ENCODE data around the gene TTC24. TPM values are rescaled to one million over a fixed set of nuclear protein-coding genes. Genes with fewer than 3 reads are reported as not detected.

TTC24 gene
- total RNA-seq: not detected

DNA sequence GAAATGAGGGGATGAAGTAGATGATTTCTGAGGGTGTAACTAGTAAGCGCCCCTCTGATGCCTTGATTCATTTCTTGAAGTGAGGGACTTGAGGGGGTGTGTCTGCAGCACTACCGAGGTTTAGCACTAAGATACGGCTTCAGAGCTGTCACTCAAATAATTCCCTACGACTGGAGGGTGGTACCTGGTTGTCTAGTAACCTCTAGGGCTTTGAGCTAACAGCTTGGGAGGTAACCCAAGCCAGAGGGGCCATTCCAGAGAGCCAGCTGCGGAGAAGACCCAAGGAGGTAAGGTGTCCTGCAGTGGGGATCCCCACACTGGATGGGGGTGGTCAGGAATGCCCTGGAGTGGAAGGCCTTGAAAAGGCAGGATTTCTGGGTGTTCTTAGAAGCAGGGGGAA is at the start of gene TTC24:
Gene TTC24, plus strand, starts transcription at position 252 of the 400 bp plus-strand sequence. CDS start 1,642 bp downstream, outside the sequence.
- ATAC-seq (ENCODE audit: low FRiP score): no peak
- DNase-seq (ENCODE audit: low spot score): no peak
- no peak for TF ChIP-seq CTCF (IDR thresholded peaks at IDR 0.05)

DNA sequence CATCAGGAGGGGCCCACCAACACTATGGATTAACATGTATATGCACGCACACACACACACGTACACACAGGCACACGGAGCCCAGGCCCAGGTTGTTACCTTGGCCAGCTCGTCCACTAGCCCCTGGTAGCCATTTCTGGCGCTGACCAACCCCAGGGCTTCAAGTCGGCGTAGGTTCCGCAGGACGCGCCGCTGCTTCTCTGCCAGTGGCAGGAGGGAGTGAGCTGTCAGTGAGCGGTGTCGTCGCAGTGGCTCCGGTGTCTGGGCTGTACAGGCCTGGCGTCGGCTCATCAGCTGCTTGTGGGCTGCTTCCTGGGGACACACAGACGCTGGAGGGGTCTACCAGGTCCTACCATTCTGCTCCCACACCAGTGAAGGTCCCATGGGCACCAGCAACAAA is 49.5 kb upstream of the TTC24 start:
- no peak for ATAC-seq (ENCODE audit: low FRiP score)
- TF ChIP-seq CTCF (IDR thresholded peaks at IDR 0.05): no peak
- no peak for DNase-seq (ENCODE audit: low spot score)

- no peak for DNase-seq (ENCODE audit: low spot score)
- ATAC-seq (ENCODE audit: low FRiP score): no peak
These were observed 47.1 kb upstream of the TTC24 start for GRCh38 chr1:156532374-156532773.

GRCh38 chr1:156533568-156534220 is 45.8 kb upstream of the TTC24 start:
- no peak for TF ChIP-seq CTCF (IDR thresholded peaks at IDR 0.05)
- ATAC-seq (ENCODE audit: low FRiP score) (no peak), DNase-seq (ENCODE audit: low spot score) (no peak)

More at GRCh38 chr1:156532374-156532773, 47.1 kb upstream of the TTC24 start:
- TF ChIP-seq CTCF (IDR thresholded peaks at IDR 0.05): no peak

GRCh38 chr1:156534424-156535060 is 45.0 kb upstream of the TTC24 start:
- DNase-seq (ENCODE audit: low spot score) (no peak), ATAC-seq (ENCODE audit: low FRiP score) (no peak)
- TF ChIP-seq CTCF (IDR thresholded peaks at IDR 0.05): no peak

DNA sequence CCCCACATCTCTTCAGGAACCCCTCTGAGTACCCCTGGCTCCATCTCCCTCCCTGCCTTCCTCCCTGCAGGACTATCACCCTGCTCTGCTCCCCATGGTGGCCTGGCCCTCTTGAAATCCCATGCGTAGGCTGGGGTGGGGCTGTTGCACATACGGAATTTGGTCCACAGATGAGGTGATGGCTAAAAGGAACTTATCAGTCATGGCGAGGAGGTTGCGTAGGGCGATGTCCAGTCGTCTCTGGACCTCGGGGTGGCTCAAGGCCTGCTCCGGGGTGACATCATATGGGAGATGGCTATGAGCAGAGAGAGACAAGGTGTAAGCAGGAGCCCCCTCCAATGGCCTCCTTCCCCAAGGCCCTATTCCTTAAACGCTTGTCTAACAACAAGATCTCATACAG is 42.5 kb upstream of the TTC24 start:
- DNase-seq (ENCODE audit: low spot score): no peak
- ATAC-seq (ENCODE audit: low FRiP score): no peak
- no peak for TF ChIP-seq CTCF (IDR thresholded peaks at IDR 0.05)

All from omental fat pad (tissue), 4 donors.